OCI-LY7 (cell line): ENCODE results near the gene PCSK7. TPM values are rescaled to one million over a fixed set of nuclear protein-coding genes. Genes with fewer than 3 reads are reported as not detected.

ENCODE experiments used
- BruUV-seq: library from RNA; stranded (reverse); fragments of 400-500 nt; replicated peaks from 2 replicates; lab custom pipeline; 2021; lab: Mats Ljungman, UMichigan
- CTCF ChIA-PET: fragments of 300-600 bp; sonication (Branson Sonifier 250); formaldehyde crosslinking; loops from one replicate; lab custom pipeline; 2022; ENCODE audit warnings: antibody characterized with exemption; ENCODE audit not compliant: unreplicated experiment; lab: Charles Lee
- POLR2A ChIA-PET: fragments of 300-600 bp; sonication (Branson Sonifier 250); formaldehyde crosslinking; loops from one replicate; lab custom pipeline; 2022; ENCODE audit warnings: antibody characterized with exemption; lab: Charles Lee
- DNase-seq: peaks from one replicate; pipeline ENCODE4 v3.0.0-alpha.2; 2015; ENCODE audit warnings: low spot score
- H2AFZ ChIP-seq: fragments of 200-600 bp; sonication (generic), shearing (Covaris generic); 2 replicates; pipeline ENCODE4 v1.6.1; 2014; ENCODE audit warnings: mild to moderate bottlenecking, antibody characterized with exemption, low read length, moderate library complexity
- H3K27ac ChIP-seq: fragments of 200-600 bp; sonication (generic); 2 replicates; pipeline ENCODE4 v1.5.1; 2014; ENCODE audit warnings: mixed run types, low read depth, mild to moderate bottlenecking, moderate library complexity, low read length, inconsistent platforms; ENCODE audit not compliant: poor library complexity, severe bottlenecking
- H3K36me3 ChIP-seq: fragments of 200-600 bp; sonication (generic); 2 replicates; pipeline ENCODE4 v1.6.1; 2014; ENCODE audit warnings: mild to moderate bottlenecking, antibody characterized with exemption, low read length, moderate library complexity, mixed read lengths; ENCODE audit not compliant: insufficient read depth
- H3K4me1 ChIP-seq: fragments of 200-600 bp; sonication (generic); 2 replicates; pipeline ENCODE4 v1.5.1; 2014; ENCODE audit warnings: mild to moderate bottlenecking, low read length; ENCODE audit not compliant: insufficient read depth, poor library complexity, severe bottlenecking
- H3K4me2 ChIP-seq: fragments of 200-600 bp; sonication (generic); 2 replicates; pipeline ENCODE4 v1.6.1; 2014; ENCODE audit warnings: mild to moderate bottlenecking, low read length
- H3K4me3 ChIP-seq: fragments of 200-600 bp; sonication (generic); 2 replicates; pipeline ENCODE4 v1.5.1; 2014; ENCODE audit warnings: mild to moderate bottlenecking, low read depth, low read length; ENCODE audit not compliant: poor library complexity, severe bottlenecking
- H3K79me2 ChIP-seq: fragments of 200-600 bp; sonication (generic); 2 replicates; pipeline ENCODE4 v1.6.1; 2016; ENCODE audit warnings: low read depth, mild to moderate bottlenecking, low read length, moderate library complexity, mixed read lengths; ENCODE audit not compliant: insufficient read depth
- H3K9me2 ChIP-seq: fragments of 200-600 bp; sonication (generic); 2 replicates; pipeline ENCODE4 v1.6.1; 2016; ENCODE audit warnings: mild to moderate bottlenecking, low read length, mixed read lengths; ENCODE audit not compliant: insufficient read depth
- H3K9me3 ChIP-seq: fragments of 200-600 bp; sonication (generic); 2 replicates; pipeline ENCODE4 v1.6.1; 2014; ENCODE audit warnings: mild to moderate bottlenecking, mixed run types, low read length, mixed read lengths
- H4K20me1 ChIP-seq: fragments of 200-600 bp; sonication (generic); 2 replicates; pipeline ENCODE4 v1.6.1; 2014; ENCODE audit warnings: mild to moderate bottlenecking, antibody characterized with exemption, low read length, moderate library complexity, mixed read lengths; ENCODE audit not compliant: insufficient read depth
- EZH2phosphoT487 ChIP-seq: fragments of 200-600 bp; sonication (generic); IDR thresholded peaks from 2 replicates; pipeline ENCODE4 v1.6.1; 2018; ENCODE audit warnings: low read depth, borderline replicate concordance, mild to moderate bottlenecking, mixed run types, antibody characterized with exemption, low read length, moderate library complexity, mixed read lengths
- intact Hi-C: fragments of 100-400 bp; cut with micrococcal nuclease; formaldehyde crosslinking; loops from one replicate; pipeline ENCODE4 v1.10.0; 2022; ENCODE audit not compliant: unreplicated experiment
- total RNA-seq, 2 experiments: library from RNA; depleted of rRNA in 1 of 2; stranded (reverse); fragments of >200 nt in 1 of 2; shearing (Covaris generic) in 1 of 2; gene quantifications; 2 replicates each; pipeline ENCODE4 v1.2.3, GENCODE V29; 2014 to 2022
- TF ChIP-seq, protein P1 (sequence below): fragments of 200-600 bp; sonication (generic); conservative IDR thresholded peaks from 2 replicates; pipeline ENCODE4 v1.5.1; 2014; ENCODE audit warnings: mild to moderate bottlenecking, antibody characterized with exemption, low read length, moderate library complexity, mixed read lengths

PCSK7 gene
- total RNA-seq, 2 experiments from 2014 or later: 44.1 to 91.2 TPM

DNA sequence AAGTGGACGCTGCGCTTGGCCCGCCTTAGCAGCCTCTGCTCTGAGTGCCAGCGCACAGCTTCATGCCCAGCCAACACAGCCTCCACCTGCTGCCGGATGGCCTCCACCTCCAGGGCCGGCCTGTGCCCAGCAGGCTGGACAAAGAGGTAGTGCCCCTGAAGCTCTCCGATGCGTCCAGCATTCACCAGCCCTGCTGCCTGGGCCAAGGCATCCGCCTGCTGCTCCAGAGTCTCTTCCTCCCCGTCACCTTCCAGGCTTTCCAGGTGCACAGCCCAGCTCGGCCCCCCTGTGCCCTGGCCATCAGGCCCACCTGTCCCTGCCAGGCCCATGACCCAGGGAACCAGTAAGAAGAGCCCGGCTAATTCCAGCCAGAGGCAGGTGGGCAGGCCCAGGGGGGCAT lies 2.5 kb downstream of the PCSK7 start:
- peaks cover 49% of the 10 kb centered on the region for H3K36me3 ChIP-seq

GRCh38 chr11:117228091-117228490 lies 3.8 kb downstream of the PCSK7 start:
- BruUV-seq: no TSS peak
- Histone ChIP-seq H3K36me3 (peaks cover 63% of the 10 kb centered on the region), H3K79me2 (peaks cover 28% of the 10 kb centered on the region), H3K4me2 (no peak overlapping the region), H3K4me3 (no peak overlapping the region), H3K4me1 (peaks cover 23% of the 10 kb centered on the region), H3K9me2 (no peaks in the 10 kb centered on the region), H4K20me1 (no peaks in the 10 kb centered on the region), H2AFZ (no peak overlapping the region), H3K27ac (no peak overlapping the region), H3K9me3 (no peaks in the 10 kb centered on the region)
- ChIA-PET CTCF (interaction anchor here (0.6 kb wide), 1 partner anchor 123 kb away, joined by 3 read pairs; no protein-coding TSS in a partner anchor), POLR2A (no interaction called here)
- TF ChIP-seq, protein P1, sequence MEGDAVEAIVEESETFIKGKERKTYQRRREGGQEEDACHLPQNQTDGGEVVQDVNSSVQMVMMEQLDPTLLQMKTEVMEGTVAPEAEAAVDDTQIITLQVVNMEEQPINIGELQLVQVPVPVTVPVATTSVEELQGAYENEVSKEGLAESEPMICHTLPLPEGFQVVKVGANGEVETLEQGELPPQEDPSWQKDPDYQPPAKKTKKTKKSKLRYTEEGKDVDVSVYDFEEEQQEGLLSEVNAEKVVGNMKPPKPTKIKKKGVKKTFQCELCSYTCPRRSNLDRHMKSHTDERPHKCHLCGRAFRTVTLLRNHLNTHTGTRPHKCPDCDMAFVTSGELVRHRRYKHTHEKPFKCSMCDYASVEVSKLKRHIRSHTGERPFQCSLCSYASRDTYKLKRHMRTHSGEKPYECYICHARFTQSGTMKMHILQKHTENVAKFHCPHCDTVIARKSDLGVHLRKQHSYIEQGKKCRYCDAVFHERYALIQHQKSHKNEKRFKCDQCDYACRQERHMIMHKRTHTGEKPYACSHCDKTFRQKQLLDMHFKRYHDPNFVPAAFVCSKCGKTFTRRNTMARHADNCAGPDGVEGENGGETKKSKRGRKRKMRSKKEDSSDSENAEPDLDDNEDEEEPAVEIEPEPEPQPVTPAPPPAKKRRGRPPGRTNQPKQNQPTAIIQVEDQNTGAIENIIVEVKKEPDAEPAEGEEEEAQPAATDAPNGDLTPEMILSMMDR: no peak
- TF ChIP-seq EZH2phosphoT487: no peak
- intact Hi-C loops: no loop called here
- DNase-seq: no peak

More for the DNA sequence above, 2.5 kb downstream of the PCSK7 start:
- Histone ChIP-seq H3K27ac (peak overlapping the region; percentile 84), H3K9me3 (no peaks in the 10 kb centered on the region), H3K9me2 (no peaks in the 10 kb centered on the region), H3K79me2 (peaks cover 37% of the 10 kb centered on the region), H3K4me1 (peaks cover 36% of the 10 kb centered on the region), H3K4me2 (peak overlapping the region; percentile 90), H3K4me3 (peak overlapping the region; percentile 99), H2AFZ (no peak overlapping the region), H4K20me1 (no peaks in the 10 kb centered on the region)
- intact Hi-C loops: no loop called here
- CTCF ChIA-PET: no interaction called here
- no peak for DNase-seq
- no TSS peak for BruUV-seq
- POLR2A ChIA-PET: interaction anchor here (3.3 kb wide), 1 partner anchor 50 kb away, joined by 30 read pairs; the partner anchor contains the start of gene SIDT2
- TF ChIP-seq, protein P1: no peak
- TF ChIP-seq EZH2phosphoT487: no peak
